Measurements from ENCODE around the gene ITGA5. TPM values are rescaled to one million over a fixed set of nuclear protein-coding genes. Genes with fewer than 3 reads are reported as not detected.
A peak's percentile ranks its signal among the peaks of the same experiment; 100 is the strongest.

Gene ITGA5
- total RNA-seq, 1 donor from 2014 or later = 32.2 TPM

DNA sequence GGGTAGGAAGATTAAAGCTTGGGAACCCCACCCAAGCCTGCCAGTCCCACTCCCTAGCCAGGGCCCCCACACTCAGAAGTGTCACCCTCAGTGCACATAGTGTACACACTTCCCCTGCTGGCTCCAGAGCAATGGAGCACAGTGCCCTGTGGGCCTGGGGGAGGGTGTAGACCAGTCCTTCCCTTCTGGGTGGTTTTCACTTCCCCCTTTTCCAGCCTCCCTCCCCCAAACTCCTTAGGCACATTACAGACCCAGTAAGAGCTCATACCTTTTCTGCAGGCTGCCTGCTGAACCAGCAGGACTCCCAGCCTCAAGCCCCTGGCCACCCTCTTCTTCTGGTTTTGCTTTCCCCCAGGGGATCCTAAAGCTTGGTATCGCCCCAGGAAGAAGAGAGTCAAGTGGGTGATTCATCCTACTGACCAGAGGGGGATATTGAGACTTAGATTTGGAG lies 34.5 kb downstream of the ITGA5 start, which contains the start of gene ZNF385A:
Gene ZNF385A, minus strand, starts transcription at position 143 of the 451 bp plus-strand sequence. CDS start 219 bp downstream, outside the sequence.
- peaks cover 22% of the 10 kb centered on the region for H3K4me1 Mint-ChIP-seq (ENCODE audit: low read depth)
- DNase-seq (ENCODE audit: low spot score, unreplicated experiment) = no peak
- peaks cover 2% of the 10 kb centered on the region for H3K27me3 Mint-ChIP-seq
- H3K36me3 Mint-ChIP-seq (ENCODE audit: insufficient read depth) = no peaks in the 10 kb centered on the region
- H3K27ac Mint-ChIP-seq = no peak within 1 kb of the TSS
- no peak for TF ChIP-seq CTCF (IDR thresholded peaks at IDR 0.05; ENCODE audit: unreplicated experiment)
- H3K9me3 Mint-ChIP-seq (ENCODE audit: low read depth) = no peaks in the 10 kb centered on the region
- H3K4me3 Mint-ChIP-seq (ENCODE audit: low read depth) = no peak within 1 kb of the TSS

- Mint-ChIP-seq H3K4me3 (ENCODE audit: low read depth) (no peak overlapping the region), H3K27ac (no peak overlapping the region), H3K9me3 (ENCODE audit: low read depth) (no peaks in the 10 kb centered on the region), H3K4me1 (ENCODE audit: low read depth) (peaks cover 29% of the 10 kb centered on the region), H3K36me3 (ENCODE audit: insufficient read depth) (no peaks in the 10 kb centered on the region), H3K27me3 (peaks cover 2% of the 10 kb centered on the region)
- no peak for DNase-seq (ENCODE audit: low spot score, unreplicated experiment)
- no peak for TF ChIP-seq CTCF (IDR thresholded peaks at IDR 0.05; ENCODE audit: unreplicated experiment)
Observed at GRCh38 chr12:54383041-54383609, 35.9 kb downstream of the ITGA5 start.

- Mint-ChIP-seq H3K4me1 (ENCODE audit: low read depth) (peaks cover 21% of the 10 kb centered on the region), H3K27ac (no peak overlapping the region), H3K9me3 (ENCODE audit: low read depth) (no peaks in the 10 kb centered on the region), H3K27me3 (peaks cover 9% of the 10 kb centered on the region), H3K4me3 (ENCODE audit: low read depth) (no peak overlapping the region), H3K36me3 (ENCODE audit: insufficient read depth) (no peaks in the 10 kb centered on the region)
- DNase-seq (ENCODE audit: low spot score, unreplicated experiment) = no peak
- no peak for TF ChIP-seq CTCF (IDR thresholded peaks at IDR 0.05; ENCODE audit: unreplicated experiment)
Observed at GRCh38 chr12:54381136-54381535, 37.9 kb downstream of the ITGA5 start.

DNA sequence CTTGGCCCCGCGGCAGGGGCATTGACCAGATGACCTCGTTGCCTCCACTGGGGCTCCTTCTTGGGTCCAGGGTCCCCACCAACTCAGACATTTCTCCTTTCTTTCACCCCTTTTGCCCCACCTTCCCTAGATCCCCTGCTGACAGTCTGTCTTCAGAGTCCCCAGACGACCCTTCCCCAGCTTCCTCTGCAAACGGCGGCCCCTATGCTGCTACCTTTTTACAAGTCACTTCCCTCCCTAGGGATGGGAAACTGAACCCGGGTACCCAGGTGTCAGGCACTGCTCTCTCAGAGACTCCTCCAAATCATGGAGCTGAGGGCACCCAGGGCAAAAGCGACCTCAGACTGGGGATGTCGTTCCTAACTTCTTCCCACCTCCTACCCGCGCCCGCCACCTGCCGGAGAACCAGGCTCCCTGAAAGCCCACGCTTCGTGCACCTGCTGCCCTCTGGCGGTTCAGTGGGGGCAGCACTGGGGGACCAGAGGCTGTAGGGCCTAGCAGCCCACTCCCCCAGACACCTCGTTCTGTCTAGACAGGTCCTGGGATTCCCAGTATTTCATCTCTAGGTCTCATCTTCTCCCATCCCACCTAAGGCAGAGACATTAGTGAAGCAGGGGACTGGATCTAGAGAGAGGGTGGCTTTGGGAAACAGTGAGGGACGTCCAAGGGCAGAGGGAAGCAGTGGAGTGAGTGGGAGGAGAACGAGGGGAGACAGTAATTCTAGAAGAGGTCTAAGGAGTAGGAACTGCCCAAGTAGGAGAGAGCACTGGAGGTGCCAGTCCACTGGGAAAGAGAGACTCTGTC lies 39.5 kb downstream of the ITGA5 start:
- Mint-ChIP-seq H3K27ac (peak overlapping the region; percentile 30), H3K36me3 (ENCODE audit: insufficient read depth) (no peaks in the 10 kb centered on the region), H3K27me3 (peaks cover 8% of the 10 kb centered on the region), H3K9me3 (ENCODE audit: low read depth) (no peaks in the 10 kb centered on the region), H3K4me3 (ENCODE audit: low read depth) (peak overlapping the region; percentile 73), H3K4me1 (ENCODE audit: low read depth) (peaks cover 14% of the 10 kb centered on the region)
- DNase-seq (ENCODE audit: low spot score, unreplicated experiment) = peak; percentile 93
- peak; percentile 100 for TF ChIP-seq CTCF (IDR thresholded peaks at IDR 0.05; ENCODE audit: unreplicated experiment)

GRCh38 chr12:54378796-54379397 lies 40.2 kb downstream of the ITGA5 start:
- Mint-ChIP-seq H3K27ac (peak overlapping the region; percentile 67), H3K4me3 (ENCODE audit: low read depth) (peak overlapping the region; percentile 80), H3K27me3 (peaks cover 8% of the 10 kb centered on the region), H3K36me3 (ENCODE audit: insufficient read depth) (no peaks in the 10 kb centered on the region), H3K9me3 (ENCODE audit: low read depth) (no peaks in the 10 kb centered on the region), H3K4me1 (ENCODE audit: low read depth) (peaks cover 13% of the 10 kb centered on the region)
- peak; percentile 51 for DNase-seq (ENCODE audit: low spot score, unreplicated experiment)
- TF ChIP-seq CTCF (IDR thresholded peaks at IDR 0.05; ENCODE audit: unreplicated experiment) = no peak

All from progenitor cell of endocrine pancreas (in vitro differentiated cells).